ENCODE measurements around the gene MAPRE2.
"Not testable (repeated sequence)": the region's sequence is repeated elsewhere in the genome, so short reads cannot be mapped to it uniquely, and the experiment has no call there.

The MAPRE2 gene

DNA sequence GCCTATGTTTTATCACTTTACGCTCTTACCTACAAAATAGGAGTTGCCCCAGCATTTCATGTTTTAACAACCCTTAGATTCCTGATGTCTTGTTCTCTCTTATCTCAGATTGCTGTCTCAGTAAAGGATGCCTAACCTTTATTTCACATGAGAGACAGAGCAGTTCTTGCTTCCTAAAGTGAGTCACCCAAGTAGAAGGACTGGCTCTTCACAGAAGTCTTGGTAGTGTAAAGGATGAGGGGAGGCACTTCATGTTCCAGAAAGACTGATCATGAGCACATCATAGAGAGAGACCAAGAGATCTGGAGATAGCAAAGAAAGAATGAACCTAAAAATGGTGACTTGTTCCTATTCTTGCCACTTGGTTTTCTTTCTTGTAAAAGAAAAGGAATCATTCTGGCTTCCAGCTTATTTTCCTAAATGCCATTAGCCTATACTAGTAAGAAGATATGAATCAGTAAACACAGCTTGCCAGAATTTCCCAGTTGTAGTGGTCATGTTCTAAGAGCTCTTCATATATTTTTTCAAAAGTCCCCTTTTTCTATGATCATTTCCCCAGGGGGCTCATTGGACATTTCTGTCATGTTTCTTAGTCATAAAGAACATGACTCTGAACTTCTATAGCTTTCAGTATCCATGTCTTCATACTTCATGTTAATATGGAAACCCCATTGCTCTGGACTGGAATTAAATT, 54.9 kb downstream of the MAPRE2 start:
- no peak for DNase-seq

DNA sequence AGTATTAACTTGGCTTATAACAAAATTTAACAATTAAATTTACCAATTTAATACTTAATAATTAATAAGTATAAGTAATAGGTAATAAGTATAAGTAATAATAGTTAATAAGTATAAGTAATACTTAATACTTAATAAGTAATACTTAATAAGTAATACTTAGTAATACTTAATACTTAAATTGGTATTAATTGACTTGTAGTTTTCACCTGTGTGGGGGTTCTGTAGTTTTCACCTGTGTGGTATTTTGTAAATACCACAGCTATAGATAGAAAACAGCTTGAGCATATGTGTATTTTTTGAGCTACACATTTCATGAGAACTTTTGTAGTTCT, 55.4 kb downstream of the MAPRE2 start:
- DNase-seq, result no peak

DNA sequence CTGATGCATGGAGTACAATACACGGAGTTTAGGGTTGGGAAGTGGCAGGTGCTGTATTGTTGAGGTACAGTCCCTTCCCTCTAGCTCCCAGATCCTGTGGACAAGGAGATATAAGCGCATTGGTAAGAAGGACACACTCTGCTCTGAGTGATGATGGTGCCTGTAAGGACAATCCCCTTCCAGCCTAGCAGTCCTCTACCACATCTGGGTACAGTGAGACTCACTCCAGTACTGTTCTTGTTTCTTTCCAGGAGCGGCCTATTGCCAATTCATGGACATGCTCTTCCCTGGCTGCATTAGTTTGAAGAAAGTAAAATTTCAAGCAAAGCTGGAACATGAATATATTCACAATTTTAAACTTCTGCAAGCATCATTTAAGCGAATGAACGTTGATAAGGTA, 56.0 kb downstream of the MAPRE2 start:
- no peak for DNase-seq

DNA sequence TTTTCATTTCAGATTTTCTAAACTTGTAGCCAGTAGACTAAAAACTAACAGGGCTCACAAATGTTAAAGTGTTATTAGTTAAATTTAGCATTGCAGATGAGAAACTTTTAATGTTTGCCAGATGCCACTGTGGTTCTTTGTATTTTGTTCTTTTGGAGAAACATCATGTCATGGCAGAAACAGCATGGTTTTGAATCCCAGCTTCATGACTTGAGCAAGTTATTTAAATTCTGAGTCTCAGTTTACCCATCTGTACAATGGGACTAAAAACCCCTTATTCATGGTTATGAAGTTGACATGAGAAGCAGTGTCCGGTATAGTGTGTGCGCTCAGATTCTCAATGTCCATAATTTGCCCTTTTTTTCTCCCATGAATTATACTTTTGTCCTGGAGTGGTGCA, 56.5 kb downstream of the MAPRE2 start:
- DNase-seq, result no peak

DNA sequence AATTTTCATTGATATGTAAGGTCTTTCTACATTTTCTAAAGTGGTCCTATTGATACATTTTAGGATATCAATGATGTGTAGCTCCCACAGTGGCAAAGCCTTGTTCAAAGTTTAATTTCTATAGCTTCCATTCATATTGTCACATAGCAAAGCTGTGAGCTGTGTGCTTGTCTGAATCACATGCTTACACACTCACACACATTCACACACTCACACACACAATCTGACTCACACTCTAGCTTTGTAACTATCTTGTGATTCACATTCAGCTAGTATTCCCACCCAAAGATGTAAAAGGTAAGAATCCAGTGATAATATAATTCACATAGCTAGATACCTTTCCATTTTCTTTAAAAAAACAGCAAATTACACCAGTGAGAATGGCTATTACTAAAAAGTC, 58.7 kb downstream of the MAPRE2 start:
- DNase-seq, result no peak

DNA sequence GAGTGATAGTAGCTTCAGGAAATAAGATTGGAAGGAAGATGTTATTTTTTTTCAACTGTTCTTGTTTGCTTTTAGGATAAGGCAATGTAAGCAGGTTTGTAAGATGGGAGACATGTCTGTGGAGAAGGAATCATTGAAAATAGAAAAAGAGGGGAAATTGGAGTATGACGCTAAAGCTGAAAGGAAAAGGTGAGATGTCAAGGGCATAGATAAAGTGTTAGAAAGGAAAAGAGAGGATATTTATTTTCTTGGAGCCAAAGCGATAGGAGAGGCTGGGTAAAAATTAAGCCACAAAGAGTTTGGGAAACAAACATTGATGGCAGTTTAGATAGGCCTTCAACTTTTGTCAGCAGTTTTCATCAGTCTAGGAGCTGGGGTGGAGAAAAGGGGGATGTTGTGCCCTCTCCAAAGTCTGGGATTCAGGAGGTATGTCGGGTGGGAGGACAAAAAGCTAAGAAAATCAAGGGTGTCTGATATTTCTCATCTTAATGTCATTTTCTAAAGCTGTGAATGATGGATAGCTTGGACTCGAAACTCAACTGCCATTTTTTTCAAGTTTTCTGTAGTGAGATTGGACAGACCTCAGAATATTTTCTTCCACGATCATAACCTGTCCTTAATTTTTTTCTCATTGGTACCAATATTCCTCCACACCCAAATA, 63.3 kb downstream of the MAPRE2 start:
- no peak for DNase-seq

DNA sequence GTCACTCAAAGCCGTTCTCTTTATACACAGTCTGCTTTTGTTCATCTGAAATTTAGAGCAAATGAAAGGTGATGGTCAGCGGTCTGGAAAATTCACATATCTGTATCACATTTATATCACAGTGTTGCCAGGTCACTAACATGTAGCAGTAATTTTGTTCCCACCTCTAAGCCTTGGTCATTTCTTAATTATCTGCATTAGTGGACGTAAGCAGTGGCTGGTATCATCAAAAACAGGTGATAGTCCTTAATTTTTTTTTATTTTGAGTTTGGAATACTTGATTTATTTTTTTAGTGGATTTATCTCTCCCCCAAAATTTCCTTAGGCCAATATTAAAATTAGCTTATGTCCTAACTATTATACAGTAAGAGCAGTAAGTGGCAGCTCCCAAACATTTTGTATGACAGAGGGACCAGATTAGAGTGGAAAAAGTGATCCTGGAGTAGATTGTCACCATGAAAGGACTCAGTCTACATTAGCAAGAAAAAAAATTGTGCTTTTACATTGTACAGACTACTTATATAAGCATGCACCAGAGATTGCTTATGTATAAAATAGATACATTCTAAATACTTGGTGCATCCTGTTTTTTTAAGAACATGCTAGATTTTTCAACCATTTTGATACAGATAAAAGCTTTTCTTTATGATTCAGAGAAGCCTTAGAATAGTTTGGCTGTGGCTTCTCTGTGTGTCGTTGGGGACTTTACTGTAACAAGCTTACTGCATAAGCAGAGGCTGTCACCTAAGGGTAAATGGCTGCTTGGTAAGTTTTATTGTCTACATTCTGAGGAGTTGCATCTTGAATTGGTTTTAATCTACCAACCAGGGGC, 65.0 kb downstream of the MAPRE2 start:
- DNase-seq, result no peak

DNA sequence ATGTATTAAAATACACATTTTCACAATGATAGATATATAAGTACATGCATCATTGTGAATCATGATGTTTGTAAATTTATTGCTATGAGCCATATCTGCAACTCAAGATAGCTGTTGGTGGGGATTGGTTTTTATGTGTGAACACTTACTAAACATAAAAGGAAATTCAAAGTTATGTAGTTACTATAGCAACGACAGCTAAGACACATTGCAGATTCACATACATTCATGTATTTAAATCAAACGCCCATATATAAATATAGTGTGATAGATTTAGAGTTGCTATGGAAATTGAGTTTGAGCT, 65.6 kb downstream of the MAPRE2 start:
- DNase-seq, result no peak

DNA sequence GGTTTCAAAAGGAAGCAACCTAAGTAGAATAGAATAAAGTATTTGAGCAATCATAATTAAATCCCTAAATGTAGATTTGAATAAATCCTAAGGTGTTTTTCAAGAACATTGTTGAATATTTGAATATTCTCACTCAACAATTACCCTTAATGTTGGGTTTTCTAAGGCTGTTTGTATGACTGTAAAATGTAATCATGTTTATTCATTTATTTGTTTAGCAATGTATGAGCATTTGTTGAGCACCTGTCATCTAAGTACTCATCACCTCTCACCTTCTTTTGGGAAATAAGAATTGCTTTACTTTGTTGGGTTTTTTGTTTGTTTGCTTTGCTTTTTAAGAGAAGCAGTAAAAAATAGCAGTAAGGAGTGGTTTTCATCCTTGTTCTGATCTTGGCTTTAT, 66.0 kb downstream of the MAPRE2 start:
- DNase-seq, result no peak

DNA sequence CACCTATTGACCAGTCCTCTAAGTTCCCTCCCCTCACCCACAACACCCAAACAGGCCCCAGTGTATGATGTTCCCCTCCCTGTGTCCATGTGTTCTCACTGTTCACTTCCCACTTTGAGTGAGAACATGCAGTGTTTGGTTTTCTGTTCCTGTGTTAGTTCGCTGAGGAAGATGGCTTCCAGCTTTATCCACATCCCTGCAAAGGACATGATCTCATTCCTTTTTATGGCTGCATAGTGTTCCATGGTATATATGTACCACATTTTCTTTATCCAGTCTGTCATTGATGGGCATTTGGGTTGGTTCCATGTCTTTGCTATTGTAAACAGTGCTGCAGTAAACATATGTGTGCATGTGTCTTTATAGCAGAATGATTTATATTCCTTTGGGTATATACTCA, 66.9 kb downstream of the MAPRE2 start:
- DNase-seq, result not testable (repeated sequence)

DNA sequence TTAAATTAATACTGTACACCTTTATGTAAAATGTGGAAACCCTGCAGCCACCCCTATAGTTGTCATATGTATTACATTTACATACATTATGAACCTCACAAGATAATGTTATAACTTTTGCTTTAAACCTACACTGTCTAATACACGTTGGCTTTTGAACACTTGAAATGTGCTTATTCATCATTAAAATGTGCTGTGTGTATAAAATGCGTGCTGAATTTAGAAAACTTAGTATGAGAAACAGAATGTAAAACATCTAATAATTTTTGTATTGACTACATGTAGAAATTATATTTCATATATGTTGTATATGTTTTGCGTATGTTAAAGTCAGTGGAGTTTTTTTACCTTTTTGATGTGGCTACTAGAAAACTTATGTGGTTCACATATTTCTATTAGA, 68.8 kb downstream of the MAPRE2 start:
- DNase-seq, result no peak

DNA sequence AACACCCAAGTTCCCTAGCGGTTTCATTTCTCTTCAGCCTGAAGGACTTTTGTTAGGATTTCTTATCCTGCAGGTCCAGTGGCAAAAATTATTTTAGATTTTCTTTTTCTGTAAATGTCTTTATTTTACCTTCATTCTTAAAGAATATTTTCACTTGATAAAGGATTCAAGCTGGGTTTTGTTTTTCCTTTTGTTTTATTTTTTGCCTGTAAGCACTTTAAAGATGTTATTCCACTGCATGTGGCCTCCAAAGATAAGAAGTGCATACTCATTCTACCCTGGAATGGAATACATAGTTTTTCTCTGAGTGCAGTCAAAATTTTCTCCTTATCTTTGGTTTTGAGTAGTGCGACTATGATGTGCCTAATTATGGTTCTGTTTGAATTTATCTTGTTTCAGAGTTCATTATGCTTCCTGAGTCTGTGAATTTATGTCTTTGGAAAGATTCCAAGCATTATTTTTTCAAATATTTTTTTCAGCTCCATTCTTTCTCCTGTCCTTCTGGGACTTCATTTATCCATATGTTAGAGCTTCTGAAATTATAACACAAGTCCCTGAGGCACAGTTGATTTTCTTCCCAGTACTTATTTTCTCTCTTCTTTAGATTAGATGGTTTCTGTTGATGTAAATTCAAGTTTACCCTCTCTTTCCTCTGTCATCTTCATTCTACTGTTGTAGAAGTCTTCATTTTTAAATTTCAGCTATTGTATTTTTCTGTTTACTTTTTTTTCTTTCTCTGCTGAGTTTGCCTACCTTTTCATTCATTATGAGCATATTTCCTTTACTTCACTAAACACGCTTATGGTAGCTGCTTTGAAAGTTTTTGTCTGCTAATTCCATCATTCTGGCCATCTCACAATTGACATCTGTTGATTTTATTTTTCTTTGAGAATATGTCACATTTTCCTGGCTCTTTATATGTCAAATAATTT, 69.6 kb downstream of the MAPRE2 start:
- DNase-seq, result no peak

DNA sequence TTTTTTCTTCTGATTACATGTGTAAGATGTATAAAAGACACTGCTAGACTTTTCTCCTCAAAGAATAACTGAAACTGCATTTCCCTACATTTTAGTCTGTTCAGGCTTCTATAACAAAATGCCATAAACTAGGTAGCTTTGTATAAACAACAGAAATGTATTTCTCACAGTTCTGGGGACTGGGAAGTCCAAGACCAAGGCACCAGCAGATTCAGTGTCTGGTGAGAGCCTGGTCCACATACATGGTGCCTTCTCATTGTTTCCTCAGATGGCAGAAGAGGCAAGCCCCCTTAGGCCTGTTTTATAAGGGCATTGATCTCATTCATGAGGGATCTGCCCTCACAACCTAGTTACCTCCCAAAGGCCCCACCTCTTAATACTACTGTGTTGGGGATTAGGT, 71.5 kb downstream of the MAPRE2 start:
- DNase-seq, result no peak

DNA sequence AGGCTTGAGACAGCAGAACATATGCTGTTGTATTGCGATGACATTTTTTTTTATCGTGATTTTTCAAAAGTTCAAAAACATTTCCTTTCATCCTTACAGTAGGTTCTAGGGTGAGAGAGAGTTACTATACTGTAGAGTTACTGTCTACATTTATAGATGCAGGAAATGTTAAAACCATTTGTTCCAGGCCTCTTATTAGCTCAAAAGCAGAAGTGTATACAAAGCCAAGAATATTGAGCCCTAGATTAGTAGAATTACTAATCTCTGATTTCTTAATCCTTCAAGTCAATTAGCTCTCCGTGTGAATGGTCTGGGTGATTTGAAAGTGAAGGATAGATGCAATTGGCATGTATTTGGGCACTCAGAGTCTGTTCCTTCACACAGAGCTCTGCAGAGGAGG, 73.1 kb downstream of the MAPRE2 start:
- DNase-seq, result no peak

DNA sequence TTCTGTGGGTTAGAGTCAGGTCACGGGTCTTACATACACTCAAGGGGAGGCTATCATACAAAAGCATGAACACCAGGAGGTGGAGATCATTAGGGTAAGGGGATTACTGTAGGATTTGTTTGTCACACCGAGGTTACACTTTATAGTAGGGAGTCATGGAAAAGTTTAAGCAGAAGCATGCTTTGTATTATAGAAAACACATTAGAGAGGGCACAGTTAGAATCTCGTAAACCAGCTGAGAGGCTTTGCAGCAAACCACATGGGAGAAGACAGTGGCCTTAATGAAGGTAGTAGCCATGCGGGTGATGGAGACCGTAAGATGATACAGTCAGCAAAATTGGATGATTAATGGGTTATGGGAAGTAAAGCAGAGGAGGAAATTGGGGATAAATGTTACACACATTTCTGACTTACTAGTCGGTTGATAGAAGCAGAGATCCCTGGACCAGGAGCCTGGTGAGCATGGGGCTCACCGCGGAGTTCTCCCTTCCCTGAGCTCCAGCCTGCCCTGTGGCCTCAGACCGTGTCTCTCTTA, 75.6 kb downstream of the MAPRE2 start:
- no peak for DNase-seq

DNA sequence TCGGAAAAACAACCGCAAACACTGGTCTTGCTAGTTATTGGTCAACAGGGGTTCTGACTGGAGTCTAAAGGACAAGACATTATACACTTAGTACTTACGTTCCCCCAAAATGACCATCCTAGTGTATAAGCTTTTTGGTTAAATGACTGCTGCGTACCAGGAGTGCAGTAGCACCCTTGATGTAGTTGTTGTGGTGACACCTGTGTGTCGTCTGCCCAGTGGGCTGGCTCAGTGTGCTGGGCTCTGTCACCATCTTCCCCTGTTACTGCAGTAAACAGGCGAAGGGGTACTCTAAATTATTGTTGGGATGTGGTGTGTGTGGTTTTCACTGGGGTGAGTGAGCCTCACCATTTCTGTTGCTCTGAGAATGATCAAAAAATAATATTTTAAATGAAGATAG, 76.2 kb downstream of the MAPRE2 start:
- DNase-seq, result no peak

DNA sequence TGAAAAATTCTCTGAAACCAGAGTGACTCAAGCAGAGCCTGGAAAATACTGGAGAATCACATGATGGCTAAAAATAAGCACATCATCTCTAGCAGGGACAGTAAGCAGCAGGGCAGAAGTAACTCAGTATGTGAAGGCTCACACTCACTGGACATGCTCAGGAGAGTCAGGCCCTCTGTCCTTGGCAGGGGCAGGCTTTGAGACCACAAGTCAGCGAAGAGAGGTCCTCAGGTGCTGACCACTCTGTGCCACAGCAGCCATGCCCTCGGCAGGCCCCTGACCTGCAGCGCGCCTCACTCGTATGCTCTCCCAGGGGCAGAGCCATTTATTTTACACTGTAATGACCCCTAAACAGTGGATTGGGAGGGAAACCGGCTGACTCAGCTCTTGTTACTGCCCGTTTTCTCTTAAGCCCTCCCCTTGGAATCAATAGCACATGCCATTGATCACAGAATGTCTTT, 76.8 kb downstream of the MAPRE2 start:
- DNase-seq, result no peak

DNA sequence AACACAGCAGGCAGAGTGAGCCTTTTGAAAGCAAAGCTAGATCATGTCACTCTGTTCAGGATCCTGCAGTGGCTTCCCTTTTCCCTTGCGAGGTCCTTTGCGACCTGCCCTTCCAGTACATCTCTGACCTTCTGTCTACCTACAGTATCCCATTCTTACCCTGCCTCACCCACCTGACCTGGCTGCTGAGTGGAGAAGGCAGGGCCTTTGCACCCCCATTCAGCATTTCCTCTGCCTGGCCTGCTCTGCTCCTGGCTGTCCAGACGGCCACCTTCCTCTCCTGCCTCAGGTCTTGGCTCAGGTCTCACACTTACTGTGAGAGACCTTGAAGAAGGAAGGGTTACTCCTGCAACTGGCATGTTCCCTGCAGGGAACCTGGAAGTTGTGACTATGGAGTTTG, 77.4 kb downstream of the MAPRE2 start:
- DNase-seq, result no peak

DNA sequence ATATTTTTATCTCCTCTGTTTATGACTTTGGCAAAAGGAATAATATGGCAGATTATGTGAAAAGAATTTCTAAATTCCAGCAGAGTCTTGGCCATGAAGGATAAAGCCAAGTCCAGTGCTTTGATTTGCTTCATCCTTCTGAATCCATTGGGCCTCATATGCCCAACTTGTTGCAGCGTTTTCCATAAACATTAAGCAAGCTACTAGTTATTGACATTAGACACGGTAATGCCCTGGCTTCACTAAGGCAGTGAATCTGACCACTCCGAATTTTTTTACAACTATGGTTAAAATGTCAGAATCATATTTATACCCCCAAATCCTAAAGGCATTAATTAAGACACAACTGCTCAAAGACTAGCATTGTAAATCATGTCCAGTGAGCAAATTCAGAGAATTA, 79.8 kb downstream of the MAPRE2 start:
- no peak for DNase-seq

DNA sequence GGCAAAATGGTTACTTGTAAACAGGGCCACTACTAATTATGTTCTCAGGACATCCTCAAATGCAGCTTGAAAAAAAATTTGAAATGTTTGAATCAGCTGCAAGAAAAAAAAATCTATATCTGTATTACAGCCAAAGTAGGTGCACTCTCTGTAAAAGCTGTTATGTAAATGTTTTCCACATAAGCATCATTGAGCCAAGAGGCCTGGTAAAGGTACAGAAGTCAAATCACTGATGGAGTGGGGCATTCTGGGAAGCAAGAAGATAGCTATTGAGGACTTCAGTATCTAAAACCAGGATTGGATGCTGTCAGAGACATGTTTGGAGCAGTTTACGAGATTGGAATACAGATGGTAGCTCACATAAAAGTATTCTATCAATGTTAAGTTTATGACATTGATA, 80.3 kb downstream of the MAPRE2 start:
- no peak for DNase-seq

DNA sequence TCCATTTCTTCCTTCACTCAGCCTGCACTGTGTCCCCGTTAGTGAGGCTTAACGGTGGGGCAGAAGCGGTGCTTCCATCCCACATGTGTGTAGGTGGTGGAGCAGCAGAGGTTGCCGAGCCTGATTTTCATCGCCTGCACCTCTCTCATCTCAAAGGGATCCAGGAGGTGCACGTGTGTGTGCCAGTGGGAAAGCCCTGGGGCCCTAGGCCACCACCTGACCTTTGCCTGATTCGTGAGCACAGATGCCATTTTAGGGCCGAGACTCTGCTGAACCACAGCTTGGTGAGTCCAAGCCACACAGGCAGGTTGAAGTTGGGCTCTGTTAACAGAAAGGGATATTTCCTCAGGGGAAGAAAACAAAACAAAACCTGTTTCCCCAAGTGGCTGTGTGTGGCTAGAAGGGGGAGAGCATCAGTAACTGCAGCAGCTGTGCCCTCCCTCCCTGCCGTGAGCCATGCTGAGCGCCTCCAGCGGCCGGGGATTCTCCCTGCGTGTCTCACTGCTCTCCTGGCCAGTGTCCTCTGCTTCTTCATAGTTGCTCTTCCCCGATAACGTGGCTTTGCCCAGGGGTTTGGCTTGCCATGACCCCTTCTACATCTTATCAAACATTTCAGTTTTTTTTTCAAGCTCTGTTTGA, 81.5 kb downstream of the MAPRE2 start:
- DNase-seq, result no peak

DNA sequence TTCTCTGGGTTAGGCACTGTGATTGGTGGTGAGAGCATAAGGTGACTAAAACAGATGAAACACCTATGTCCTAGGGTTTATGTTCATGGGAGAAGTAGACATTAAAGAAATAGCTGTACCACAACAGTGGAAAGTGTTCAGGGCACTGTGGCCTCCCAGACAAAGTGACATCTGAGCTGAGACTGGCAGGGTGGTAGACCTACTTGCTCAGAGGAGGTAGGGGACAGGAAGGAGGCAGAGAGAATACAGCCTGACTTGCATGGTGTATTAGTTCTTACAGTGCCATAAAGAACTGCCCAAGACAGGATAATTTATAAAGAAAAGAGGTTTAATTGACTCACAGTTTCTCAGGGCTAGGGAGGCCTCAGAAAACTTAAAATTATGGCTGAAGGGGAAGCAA, 82.6 kb downstream of the MAPRE2 start:
- DNase-seq, result no peak

DNA sequence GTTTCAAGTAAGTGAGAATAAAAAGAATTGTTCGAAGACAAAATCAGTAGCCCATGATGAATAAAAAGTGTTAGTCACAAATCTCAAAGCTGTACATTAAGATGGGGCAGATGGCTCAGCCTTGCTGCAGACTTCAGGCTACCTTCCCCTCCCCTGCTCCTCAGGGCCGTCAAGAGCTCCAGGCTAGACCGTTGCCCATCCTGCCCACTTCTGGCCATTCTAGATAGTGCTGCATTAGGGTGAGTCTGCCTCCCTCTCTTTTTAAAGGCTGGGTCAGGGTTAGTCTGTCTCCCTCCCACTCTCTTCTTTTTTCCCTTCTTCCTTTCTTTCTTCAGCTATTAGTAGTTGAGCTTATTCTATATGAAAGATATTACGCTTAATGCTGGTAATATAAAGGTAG, 86.0 kb downstream of the MAPRE2 start:
- no peak for DNase-seq

Measured in NCI-H1048 (cell line).